ENCODE results near the gene SMAD7.

GRCh38 chr18:48909721-48910120 is 41.0 kb downstream of the SMAD7 start:
- TF ChIP-seq CTCF (IDR thresholded peaks at IDR 0.05) (no peak), POLR2A (IDR thresholded peaks at IDR 0.05) (no peak)

Measured in vagina (tissue), 2 donors.